Renal cortical epithelial cell (primary cell): ENCODE data around the gene XYLB. TPM values are rescaled to one million over a fixed set of nuclear protein-coding genes. Genes with fewer than 3 reads are reported as not detected.

Experiments used
- DNase-seq: peaks from one replicate; pipeline ENCODE4 v3.0.0-alpha.2; 2011; ENCODE audit warnings: low read depth
- total RNA-seq: library from RNA; depleted of rRNA; stranded (reverse); fragments of >200 nt; gene quantifications from 2 replicates; pipeline ENCODE4 v1.2.3, GENCODE V29; 2014

The XYLB gene
- total RNA-seq, 1 donor from 2014 or later = 1.0 TPM

DNA sequence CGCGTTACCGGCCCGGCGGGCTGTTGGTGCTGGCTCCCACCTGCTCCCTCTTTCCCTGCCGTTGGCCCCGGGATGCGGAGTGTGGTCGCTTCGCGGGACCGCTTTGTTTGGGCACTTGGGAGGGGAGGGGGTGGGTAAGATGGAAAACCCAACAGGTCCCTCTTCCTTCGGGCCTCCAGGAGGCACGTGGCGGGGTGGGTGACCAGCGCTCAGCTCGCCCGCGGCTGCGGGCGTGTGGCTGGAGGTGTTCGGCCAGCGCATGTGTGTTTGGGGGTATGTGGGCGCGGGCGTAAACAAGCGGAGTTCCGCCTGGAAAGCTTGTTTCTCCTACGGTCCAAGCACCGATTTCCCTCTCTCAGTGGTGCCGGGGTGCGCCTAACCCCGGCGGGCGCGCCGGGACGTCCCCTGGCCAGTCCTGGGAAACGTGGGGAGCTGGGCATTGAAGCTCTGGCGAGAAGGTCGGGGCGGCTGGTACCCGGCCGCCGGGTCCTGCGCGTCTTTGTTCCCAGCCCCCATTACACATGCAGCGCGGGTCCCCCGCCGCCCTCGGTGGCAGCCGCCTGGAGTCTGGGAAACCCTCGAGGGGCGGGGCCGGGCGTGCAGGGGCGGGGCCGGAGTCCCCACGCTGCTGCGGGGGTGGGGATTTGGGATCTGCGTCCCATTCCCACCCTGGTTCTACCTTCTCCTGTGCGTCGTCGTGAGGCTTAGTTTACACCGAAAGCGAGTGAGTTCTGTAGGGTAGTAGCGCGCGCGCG, 108.5 kb downstream of the XYLB start:
- DNase-seq = peak; percentile 60

GRCh38 chr3:38455639-38456430, 109.2 kb downstream of the XYLB start:
- DNase-seq = peak; percentile 48

- DNase-seq = peak; percentile 84
Measured at GRCh38 chr3:38457111-38458003, 110.8 kb downstream of the XYLB start.

- peak; percentile 79 for DNase-seq
Measured at GRCh38 chr3:38458796-38459498, 112.4 kb downstream of the XYLB start.

DNA sequence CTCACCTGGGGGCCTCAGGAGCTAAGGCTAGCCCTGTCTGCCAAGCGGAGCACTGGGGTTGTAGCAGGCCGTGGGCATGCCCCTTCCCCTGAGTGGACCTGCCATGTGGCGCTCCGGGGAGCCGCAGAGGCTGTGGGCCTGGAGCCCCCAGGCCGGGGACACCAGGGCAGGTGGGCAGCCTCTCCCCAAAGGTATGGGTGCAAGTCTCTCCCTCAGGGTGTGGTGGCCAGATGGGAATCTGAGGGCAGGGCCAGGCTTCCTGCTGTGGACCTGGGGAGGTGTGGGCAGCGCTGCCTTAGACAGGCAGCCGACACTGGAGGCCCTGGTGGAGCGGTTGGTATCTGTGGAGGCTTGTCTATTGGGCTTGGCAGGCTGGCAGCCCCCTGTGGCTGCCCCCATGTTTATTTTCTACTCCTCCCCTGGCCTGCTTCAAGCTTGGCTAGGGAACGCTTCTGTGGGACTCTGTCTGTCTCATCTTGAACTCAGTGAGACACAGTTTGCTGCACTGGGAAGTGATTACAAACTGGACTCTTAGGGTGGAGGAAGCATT, 113.0 kb downstream of the XYLB start:
- DNase-seq = peak; percentile 12

- DNase-seq = no peak
Measured at GRCh38 chr3:38460377-38461270, 114.0 kb downstream of the XYLB start.

Other genes with a start within 250 kb of the XYLB start
- 22.7 and 55.0 TPM in 2 replicates for gene ACAA1, start 209.7 kb upstream of the XYLB start, total RNA-seq
- gene MYD88, start 208.1 kb upstream of the XYLB start, total RNA-seq = 22.7 and 28.7 TPM in 2 replicates
- 66.0 and 73.8 TPM in 2 replicates for gene OXSR1, start 181.2 kb upstream of the XYLB start, total RNA-seq
- 0.25 TPM in 1 of 2 replicates, not detected in the other for gene SLC22A13, start 81.0 kb upstream of the XYLB start, total RNA-seq
- 0.45 TPM in 1 of 2 replicates, not detected in the other for gene SLC22A14, start 64.5 kb upstream of the XYLB start, total RNA-seq
- gene ACVR2B, start 107.1 kb downstream of the XYLB start, total RNA-seq = 3.5 and 11.8 TPM in 2 replicates
- 6.9 and 11.4 TPM in 2 replicates for gene EXOG, start 149.6 kb downstream of the XYLB start, total RNA-seq